GM06990 (cell line): ENCODE data around the gene ENTREP3.
A peak's percentile ranks its signal among the peaks of the same experiment; 100 is the strongest.
"Not testable (repeated sequence)": the region's sequence is repeated elsewhere in the genome, so short reads cannot be mapped to it uniquely, and the experiment has no call there.

Source experiments
- DNase-seq: peaks from one replicate; pipeline ENCODE4 v3.0.0-alpha.2; 2011; ENCODE audit not compliant: insufficient read length; ENCODE audit errors: extremely low read depth
- H3K27me3 ChIP-seq: replicated peaks from 2 replicates; pipeline ENCODE4 v1.6.0; 2011; ENCODE audit warnings: low read length; ENCODE audit not compliant: control insufficient read depth, insufficient read depth
- H3K36me3 ChIP-seq: 2 replicates; pipeline ENCODE4 v1.5.1; 2011; ENCODE audit warnings: low read length; ENCODE audit not compliant: control insufficient read depth, insufficient read depth
- H3K4me3 ChIP-seq: replicated peaks from 2 replicates; pipeline ENCODE4 v1.5.1; 2011; ENCODE audit warnings: low read depth, mild to moderate bottlenecking, control low read depth, low read length
- CTCF ChIP-seq: IDR thresholded peaks from 2 replicates; pipeline ENCODE4 v1.5.1; 2011; ENCODE audit warnings: low read length, control low read depth, mild to moderate bottlenecking, inconsistent platforms; ENCODE audit not compliant: insufficient read depth, poor library complexity, severe bottlenecking

ENTREP3 gene

GRCh38 chr1:155253208-155253607 lies 2.1 kb downstream of the ENTREP3 start:
- Histone ChIP-seq H3K36me3 (peaks cover 7% of the 10 kb centered on the region), H3K4me3 (no peak overlapping the region), H3K27me3 (no peaks in the 10 kb centered on the region)
- no peak for TF ChIP-seq CTCF
- DNase-seq: no peak

- Histone ChIP-seq H3K36me3 (peaks cover 3% of the 10 kb centered on the region), H3K4me3 (no peak overlapping the region), H3K27me3 (no peaks in the 10 kb centered on the region)
- DNase-seq: no peak
- TF ChIP-seq CTCF: no peak
These were observed 3.7 kb downstream of the ENTREP3 start for GRCh38 chr1:155251566-155251965.

- peak; percentile 90 for DNase-seq
- TF ChIP-seq CTCF: peak; percentile 100
- Histone ChIP-seq H3K27me3 (no peaks in the 10 kb centered on the region), H3K36me3 (no peaks in the 10 kb centered on the region; the same call in 1 of the 2 replicates), H3K4me3 (peak overlapping the region; percentile 73)
These were observed 4.4 kb downstream of the ENTREP3 start for GRCh38 chr1:155250633-155251449.

GRCh38 chr1:155250246-155250632 lies 5.0 kb downstream of the ENTREP3 start:
- no peak for TF ChIP-seq CTCF
- no peaks in the 10 kb centered on the region for H3K27me3 ChIP-seq
- DNase-seq: no peak
- no peaks in the 10 kb centered on the region; the same call in 1 of the 2 replicates for H3K36me3 ChIP-seq
- peak overlapping the region; percentile 73 for H3K4me3 ChIP-seq

- H3K27me3 ChIP-seq: no peaks in the 10 kb centered on the region
- TF ChIP-seq CTCF: no peak
- DNase-seq: no peak
- no peaks in the 10 kb centered on the region; the same call in 1 of the 2 replicates for H3K36me3 ChIP-seq
- H3K4me3 ChIP-seq: no peak overlapping the region
These were observed 7.4 kb downstream of the ENTREP3 start for GRCh38 chr1:155247667-155248553.

GRCh38 chr1:155246796-155247195 lies 8.5 kb downstream of the ENTREP3 start:
- not testable (repeated sequence) for H3K27me3 ChIP-seq, DNase-seq, H3K36me3 ChIP-seq, H3K4me3 ChIP-seq
